HL-60 (cell line): ENCODE data around the gene NMBR.
"Not testable (repeated sequence)": the region's sequence is repeated elsewhere in the genome, so short reads cannot be mapped to it uniquely, and the experiment has no call there.

Experiments
- DNase-seq, 2 experiments: peaks; one replicate each; pipeline ENCODE4 v3.0.0-alpha.2; 2010 to 2020; ENCODE audit warnings: low read depth in 1 of 2, low spot score in 1 of 2
- H3K27ac ChIP-seq: fragments of 250-450 bp; sonication (Bioruptor Pico); replicated peaks from 2 replicates; pipeline ENCODE4 v1.5.1; 2020; ENCODE audit warnings: mild to moderate bottlenecking, moderate library complexity
- H3K27me3 ChIP-seq: fragments of 250-450 bp; sonication (Bioruptor Pico); 2 replicates; pipeline ENCODE4 v1.5.1; 2021; ENCODE audit warnings: mild to moderate bottlenecking, moderate library complexity; ENCODE audit not compliant: insufficient read depth, poor library complexity, severe bottlenecking
- H3K4me3 ChIP-seq: replicated peaks from 2 replicates; pipeline ENCODE4 v1.5.1; 2011; ENCODE audit warnings: mild to moderate bottlenecking, control low read depth, low read length; ENCODE audit not compliant: insufficient read depth
- CTCF ChIP-seq: IDR thresholded peaks from one replicate; pipeline ENCODE4 v1.5.1; 2011; ENCODE audit warnings: low read length, control low read depth, inconsistent platforms; ENCODE audit not compliant: insufficient read depth
- GABPA ChIP-seq: IDR thresholded peaks from 2 replicates; pipeline ENCODE4 v1.6.1; 2012; ENCODE audit warnings: low read depth
- POLR2AphosphoS5 ChIP-seq: IDR thresholded peaks from 2 replicates; pipeline ENCODE4 v1.6.1; 2012; ENCODE audit warnings: low read depth
- SPI1 ChIP-seq: IDR thresholded peaks from 2 replicates; pipeline ENCODE4 v1.6.1; 2012; ENCODE audit warnings: low read depth, mild to moderate bottlenecking, borderline replicate concordance
- TF ChIP-seq, protein P1 (sequence below): IDR thresholded peaks from 2 replicates; pipeline ENCODE4 v1.6.1; 2012; ENCODE audit warnings: low read depth; ENCODE audit not compliant: insufficient replicate concordance

The NMBR gene

DNA sequence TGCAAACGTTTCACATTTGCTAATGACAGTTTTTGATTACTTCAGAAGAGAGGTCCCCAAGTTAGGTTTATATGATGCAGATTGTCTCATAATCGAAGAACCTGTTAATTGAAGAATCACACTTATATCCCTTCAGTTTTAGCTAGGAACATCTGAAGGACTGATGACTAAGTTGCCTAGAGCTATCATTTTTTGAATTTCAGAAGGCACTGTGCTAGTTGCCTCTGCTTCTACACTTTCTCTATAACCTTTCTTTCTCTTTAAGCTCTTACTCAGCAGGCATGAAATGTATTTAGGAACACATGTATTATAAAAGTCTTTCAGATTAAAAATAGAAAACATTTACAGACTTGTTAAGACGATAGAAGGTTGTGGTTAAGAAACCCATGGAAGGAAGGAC, 28.6 kb downstream of the NMBR start:
- TF ChIP-seq GABPA (no peak), SPI1 (no peak), POLR2AphosphoS5 (no peak), CTCF (no peak)
- TF ChIP-seq, protein P1, sequence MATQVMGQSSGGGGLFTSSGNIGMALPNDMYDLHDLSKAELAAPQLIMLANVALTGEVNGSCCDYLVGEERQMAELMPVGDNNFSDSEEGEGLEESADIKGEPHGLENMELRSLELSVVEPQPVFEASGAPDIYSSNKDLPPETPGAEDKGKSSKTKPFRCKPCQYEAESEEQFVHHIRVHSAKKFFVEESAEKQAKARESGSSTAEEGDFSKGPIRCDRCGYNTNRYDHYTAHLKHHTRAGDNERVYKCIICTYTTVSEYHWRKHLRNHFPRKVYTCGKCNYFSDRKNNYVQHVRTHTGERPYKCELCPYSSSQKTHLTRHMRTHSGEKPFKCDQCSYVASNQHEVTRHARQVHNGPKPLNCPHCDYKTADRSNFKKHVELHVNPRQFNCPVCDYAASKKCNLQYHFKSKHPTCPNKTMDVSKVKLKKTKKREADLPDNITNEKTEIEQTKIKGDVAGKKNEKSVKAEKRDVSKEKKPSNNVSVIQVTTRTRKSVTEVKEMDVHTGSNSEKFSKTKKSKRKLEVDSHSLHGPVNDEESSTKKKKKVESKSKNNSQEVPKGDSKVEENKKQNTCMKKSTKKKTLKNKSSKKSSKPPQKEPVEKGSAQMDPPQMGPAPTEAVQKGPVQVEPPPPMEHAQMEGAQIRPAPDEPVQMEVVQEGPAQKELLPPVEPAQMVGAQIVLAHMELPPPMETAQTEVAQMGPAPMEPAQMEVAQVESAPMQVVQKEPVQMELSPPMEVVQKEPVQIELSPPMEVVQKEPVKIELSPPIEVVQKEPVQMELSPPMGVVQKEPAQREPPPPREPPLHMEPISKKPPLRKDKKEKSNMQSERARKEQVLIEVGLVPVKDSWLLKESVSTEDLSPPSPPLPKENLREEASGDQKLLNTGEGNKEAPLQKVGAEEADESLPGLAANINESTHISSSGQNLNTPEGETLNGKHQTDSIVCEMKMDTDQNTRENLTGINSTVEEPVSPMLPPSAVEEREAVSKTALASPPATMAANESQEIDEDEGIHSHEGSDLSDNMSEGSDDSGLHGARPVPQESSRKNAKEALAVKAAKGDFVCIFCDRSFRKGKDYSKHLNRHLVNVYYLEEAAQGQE: no peak
- no peak for DNase-seq
- Histone ChIP-seq H3K27me3 (peaks cover 2% of the 10 kb centered on the region), H3K27ac (no peak overlapping the region), H3K4me3 (no peak overlapping the region)

DNA sequence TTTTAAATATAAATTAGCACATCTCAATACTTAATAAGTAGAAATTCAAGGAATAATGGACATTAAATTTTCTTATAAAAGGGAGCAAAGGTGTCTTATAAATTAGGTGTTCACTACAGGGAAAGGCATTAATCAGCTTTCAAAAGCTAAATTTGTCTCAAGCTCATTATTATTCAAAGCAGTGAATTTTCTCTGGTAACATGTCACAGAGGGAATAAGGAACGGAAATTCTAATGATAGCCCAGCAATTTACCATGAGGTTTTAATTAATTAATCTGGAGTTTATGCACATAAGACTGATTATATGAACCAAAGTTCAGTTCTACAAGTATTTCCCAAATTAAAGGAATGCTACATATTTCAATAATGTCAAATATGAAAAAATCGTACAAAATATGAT, 29.6 kb downstream of the NMBR start:
- DNase-seq: no peak
- Histone ChIP-seq H3K4me3 (no peak overlapping the region), H3K27me3 (peaks cover 2% of the 10 kb centered on the region), H3K27ac (no peak overlapping the region)
- no peak for TF ChIP-seq POLR2AphosphoS5
- TF ChIP-seq, protein P1: no peak
- TF ChIP-seq GABPA: no peak
- TF ChIP-seq SPI1: no peak
- no peak for TF ChIP-seq CTCF

GRCh38 chr6:142112451-142113061, 34.4 kb downstream of the NMBR start:
- no peak overlapping the region for H3K4me3 ChIP-seq
- peak; percentile 36 for TF ChIP-seq CTCF
- TF ChIP-seq POLR2AphosphoS5: no peak
- TF ChIP-seq, protein P1: no peak
- H3K27ac ChIP-seq: no peak overlapping the region
- H3K27me3 ChIP-seq: peaks cover 2% of the 10 kb centered on the region
- peak in 1 of 2 experiments; percentile 82 for DNase-seq

- H3K27me3 ChIP-seq, H3K27ac ChIP-seq, H3K4me3 ChIP-seq, DNase-seq: not testable (repeated sequence)
Measured at GRCh38 chr6:142110820-142111219, 36.1 kb downstream of the NMBR start.

DNA sequence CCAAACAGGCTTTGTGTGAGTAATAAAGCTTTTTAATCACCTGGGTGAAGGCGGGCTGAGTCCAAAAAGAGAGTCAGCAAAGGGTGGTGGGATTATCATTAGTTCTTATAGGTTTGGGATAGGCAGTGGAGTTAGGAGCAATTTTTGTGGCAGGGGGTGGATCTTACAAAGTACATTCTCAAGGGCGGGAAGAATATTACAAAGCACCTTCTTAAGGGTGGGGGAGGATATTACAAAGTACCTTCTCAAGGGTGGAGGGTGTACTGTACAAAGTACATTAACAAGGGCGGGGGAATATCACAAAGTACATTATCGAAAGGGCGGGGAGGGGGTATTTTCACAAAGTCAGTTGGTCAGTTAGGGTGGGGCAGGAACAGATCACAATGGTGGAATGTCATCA, 42.1 kb downstream of the NMBR start:
- not testable (repeated sequence) for DNase-seq, H3K27ac ChIP-seq, H3K27me3 ChIP-seq, H3K4me3 ChIP-seq
